ENCODE results near the gene NUB1. TPM values are rescaled to one million over a fixed set of nuclear protein-coding genes. Genes with fewer than 3 reads are reported as not detected.
A peak's percentile ranks its signal among the peaks of the same experiment; 100 is the strongest.

NUB1 gene
- total RNA-seq, 1 donor from 2014 or later = 41.6 TPM

GRCh38 chr7:151410405-151411390 is 69.1 kb downstream of the NUB1 start:
- Histone ChIP-seq H3K4me3 (ENCODE audit: insufficient read depth, low read depth, low read length) (peak overlapping the region; percentile 19), H3K9ac (ENCODE audit: low read length) (no peak overlapping the region), H3K36me3 (ENCODE audit: insufficient read depth, low read length) (no peaks in the 10 kb centered on the region), H3K27ac (ENCODE audit: low read depth, low read length) (no peak overlapping the region), H3K4me1 (ENCODE audit: insufficient read depth, low read length) (peaks cover 4% of the 10 kb centered on the region), H3K27me3 (ENCODE audit: insufficient read depth, low read length) (peaks cover 63% of the 10 kb centered on the region), H3K79me2 (ENCODE audit: insufficient read depth, low read length) (no peaks in the 10 kb centered on the region), H2AFZ (ENCODE audit: low read depth, low read length) (peak overlapping the region; percentile 63), H3K4me2 (ENCODE audit: low read length) (peak overlapping the region; percentile 72), H4K20me1 (ENCODE audit: insufficient read depth, low read length) (no peaks in the 10 kb centered on the region), H3K9me3 (ENCODE audit: insufficient read depth, low read depth, low read length) (no peaks in the 10 kb centered on the region)
- H3K9me3 Mint-ChIP-seq (ENCODE audit: unreplicated experiment) = peaks cover 3% of the 10 kb centered on the region
- H3K4me1 Mint-ChIP-seq (ENCODE audit: low read depth, unreplicated experiment) = peaks cover 3% of the 10 kb centered on the region
- no peak for FAIRE-seq
- peaks cover 6% of the 10 kb centered on the region for H3K36me3 Mint-ChIP-seq (ENCODE audit: low read depth, unreplicated experiment)
- peaks cover 67% of the 10 kb centered on the region for H3K27me3 Mint-ChIP-seq (ENCODE audit: low read depth, unreplicated experiment)
- no peak overlapping the region for H3K27ac Mint-ChIP-seq (ENCODE audit: unreplicated experiment)
- H3K4me3 Mint-ChIP-seq (ENCODE audit: unreplicated experiment) = peak overlapping the region; percentile 74
- peak; percentile 66 for TF ChIP-seq EZH2 (IDR thresholded peaks at IDR 0.05; ENCODE audit: insufficient read depth, low read length)
- no peak for TF ChIP-seq CTCF (IDR thresholded peaks at IDR 0.05; ENCODE audit: insufficient read depth, low read depth, low read length)
- no peak for DNase-seq (ENCODE audit: low read depth)

- no peaks in the 10 kb centered on the region for H3K36me3 ChIP-seq (ENCODE audit: insufficient read depth, low read length)
- peaks cover 4% of the 10 kb centered on the region for H3K9me3 Mint-ChIP-seq (ENCODE audit: unreplicated experiment)
- no peak overlapping the region for H3K4me2 ChIP-seq (ENCODE audit: low read length)
- FAIRE-seq = no peak
- peaks cover 6% of the 10 kb centered on the region for H3K36me3 Mint-ChIP-seq (ENCODE audit: low read depth, unreplicated experiment)
- H3K79me2 ChIP-seq (ENCODE audit: insufficient read depth, low read length) = no peaks in the 10 kb centered on the region
- peak overlapping the region; percentile 40 for H3K4me3 Mint-ChIP-seq (ENCODE audit: unreplicated experiment)
- no peak overlapping the region for H3K27ac ChIP-seq (ENCODE audit: low read depth, low read length)
- H3K9me3 ChIP-seq (ENCODE audit: insufficient read depth, low read depth, low read length) = no peaks in the 10 kb centered on the region
- H3K27me3 Mint-ChIP-seq (ENCODE audit: low read depth, unreplicated experiment) = peaks cover 61% of the 10 kb centered on the region
- no peak overlapping the region for H3K9ac ChIP-seq (ENCODE audit: low read length)
- TF ChIP-seq EZH2 (IDR thresholded peaks at IDR 0.05; ENCODE audit: insufficient read depth, low read length) = no peak
- peaks cover 4% of the 10 kb centered on the region for H3K4me1 ChIP-seq (ENCODE audit: insufficient read depth, low read length)
- H3K27me3 ChIP-seq (ENCODE audit: insufficient read depth, low read length) = peaks cover 70% of the 10 kb centered on the region
- no peaks in the 10 kb centered on the region for H4K20me1 ChIP-seq (ENCODE audit: insufficient read depth, low read length)
- H2AFZ ChIP-seq (ENCODE audit: low read depth, low read length) = no peak overlapping the region
- H3K27ac Mint-ChIP-seq (ENCODE audit: unreplicated experiment) = no peak overlapping the region
- no peak overlapping the region for H3K4me3 ChIP-seq (ENCODE audit: insufficient read depth, low read depth, low read length)
- no peak for DNase-seq (ENCODE audit: low read depth)
- peaks cover 3% of the 10 kb centered on the region for H3K4me1 Mint-ChIP-seq (ENCODE audit: low read depth, unreplicated experiment)
These were observed 69.9 kb downstream of the NUB1 start for GRCh38 chr7:151411551-151411950.

GRCh38 chr7:151412318-151412717 is 70.7 kb downstream of the NUB1 start:
- H3K79me2 ChIP-seq (ENCODE audit: insufficient read depth, low read length) = no peaks in the 10 kb centered on the region
- Mint-ChIP-seq H3K27ac (ENCODE audit: unreplicated experiment) (no peak overlapping the region), H3K9me3 (ENCODE audit: unreplicated experiment) (peaks cover 7% of the 10 kb centered on the region)

More at GRCh38 chr7:151412318-151412717, 70.7 kb downstream of the NUB1 start:
- TF ChIP-seq CTCF (IDR thresholded peaks at IDR 0.05; ENCODE audit: insufficient read depth, low read depth, low read length) = no peak
- TF ChIP-seq EZH2 (IDR thresholded peaks at IDR 0.05; ENCODE audit: insufficient read depth, low read length) = peak; percentile 21
- no peak overlapping the region for H3K9ac ChIP-seq (ENCODE audit: low read length)
- peaks cover 3% of the 10 kb centered on the region for H3K4me1 Mint-ChIP-seq (ENCODE audit: low read depth, unreplicated experiment)
- peaks cover 4% of the 10 kb centered on the region for H3K4me1 ChIP-seq (ENCODE audit: insufficient read depth, low read length)
- no peak overlapping the region for H3K4me3 Mint-ChIP-seq (ENCODE audit: unreplicated experiment)
- DNase-seq (ENCODE audit: low read depth) (no peak), FAIRE-seq (no peak)
- peaks cover 62% of the 10 kb centered on the region for H3K27me3 Mint-ChIP-seq (ENCODE audit: low read depth, unreplicated experiment)
- H4K20me1 ChIP-seq (ENCODE audit: insufficient read depth, low read length) = no peaks in the 10 kb centered on the region
- H3K27ac ChIP-seq (ENCODE audit: low read depth, low read length) = no peak overlapping the region
- H3K27me3 ChIP-seq (ENCODE audit: insufficient read depth, low read length) = peaks cover 76% of the 10 kb centered on the region
- peaks cover 4% of the 10 kb centered on the region for H3K36me3 Mint-ChIP-seq (ENCODE audit: low read depth, unreplicated experiment)
- no peak overlapping the region for H3K4me2 ChIP-seq (ENCODE audit: low read length)
- no peak overlapping the region for H3K4me3 ChIP-seq (ENCODE audit: insufficient read depth, low read depth, low read length)
- H3K36me3 ChIP-seq (ENCODE audit: insufficient read depth, low read length) = no peaks in the 10 kb centered on the region
- peaks cover under 1% of the 10 kb centered on the region for H3K9me3 ChIP-seq (ENCODE audit: insufficient read depth, low read depth, low read length)
- no peak overlapping the region for H2AFZ ChIP-seq (ENCODE audit: low read depth, low read length)

Measured in astrocyte (in vitro differentiated cells and primary cell).